Adipocyte (in vitro differentiated cells): ENCODE results near the gene ASRGL1.

Experiments used
- DNase-seq: peaks from one replicate; pipeline ENCODE4 v3.0.0-alpha.2; 2015; ENCODE audit warnings: low read depth
- H3K27me3 ChIP-seq: replicated peaks from 2 replicates; pipeline ENCODE4 v1.7.0; 2013; ENCODE audit warnings: mild to moderate bottlenecking, low read length, moderate library complexity; ENCODE audit not compliant: control insufficient read depth, insufficient read depth
- H3K36me3 ChIP-seq: 2 replicates; pipeline ENCODE4 v1.7.0; 2013; ENCODE audit warnings: low read length, mild to moderate bottlenecking, moderate library complexity; ENCODE audit not compliant: control insufficient read depth, insufficient read depth, severe bottlenecking
- H3K4me1 ChIP-seq: 2 replicates; pipeline ENCODE4 v1.7.0; 2013; ENCODE audit warnings: mild to moderate bottlenecking, low read length, moderate library complexity; ENCODE audit not compliant: control insufficient read depth, insufficient read depth
- H3K4me3 ChIP-seq: 2 replicates; pipeline ENCODE4 v1.7.0; 2013; ENCODE audit warnings: mild to moderate bottlenecking, low read length, moderate library complexity
- H3K9ac ChIP-seq: 2 replicates; pipeline ENCODE4 v1.7.0; 2013; ENCODE audit warnings: mild to moderate bottlenecking, low read length, moderate library complexity
- H3K9me3 ChIP-seq: 2 replicates; pipeline ENCODE4 v1.7.0; 2013; ENCODE audit warnings: mild to moderate bottlenecking, low read length, moderate library complexity; ENCODE audit not compliant: control insufficient read depth

Gene ASRGL1

DNA sequence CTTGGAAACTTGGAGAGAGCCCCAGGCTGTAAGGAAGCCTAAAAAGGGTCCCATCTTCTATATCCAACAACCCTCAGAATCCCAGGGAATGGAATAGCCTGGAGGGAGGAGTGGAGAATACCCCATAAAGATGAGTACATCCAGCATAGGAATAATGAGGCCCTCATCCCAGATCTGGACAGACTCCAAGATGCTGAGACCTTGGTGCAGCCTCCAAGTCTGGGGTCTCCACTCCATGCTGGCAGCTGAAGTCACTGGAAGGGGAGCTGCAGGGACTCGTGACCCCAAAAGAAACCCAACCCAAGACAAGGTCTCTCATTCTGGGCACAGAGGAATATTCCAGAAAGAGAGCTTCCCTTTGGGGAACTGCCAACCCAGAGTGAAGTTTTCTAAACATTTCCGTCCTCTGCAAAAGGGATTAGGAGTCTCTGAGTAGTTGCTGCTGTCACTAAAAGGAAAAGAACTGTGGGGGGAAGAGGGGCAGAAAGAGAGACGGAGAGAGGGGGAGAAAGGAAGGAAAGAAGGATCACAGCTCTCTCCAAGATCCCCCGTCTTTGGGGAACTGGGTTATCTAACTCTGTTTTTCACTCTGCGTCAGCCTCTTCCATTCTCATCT is 82.2 kb downstream of the ASRGL1 start:
- H3K36me3 ChIP-seq, result no peaks in the 10 kb centered on the region
- peaks cover 11% of the 10 kb centered on the region for H3K4me1 ChIP-seq
- H3K9me3 ChIP-seq, result no peaks in the 10 kb centered on the region
- H3K4me3 ChIP-seq, result peak overlapping the region; percentile 10
- peak; percentile 32 for DNase-seq
- no peaks in the 10 kb centered on the region for H3K27me3 ChIP-seq
- peak overlapping the region; percentile 17 for H3K9ac ChIP-seq

DNA sequence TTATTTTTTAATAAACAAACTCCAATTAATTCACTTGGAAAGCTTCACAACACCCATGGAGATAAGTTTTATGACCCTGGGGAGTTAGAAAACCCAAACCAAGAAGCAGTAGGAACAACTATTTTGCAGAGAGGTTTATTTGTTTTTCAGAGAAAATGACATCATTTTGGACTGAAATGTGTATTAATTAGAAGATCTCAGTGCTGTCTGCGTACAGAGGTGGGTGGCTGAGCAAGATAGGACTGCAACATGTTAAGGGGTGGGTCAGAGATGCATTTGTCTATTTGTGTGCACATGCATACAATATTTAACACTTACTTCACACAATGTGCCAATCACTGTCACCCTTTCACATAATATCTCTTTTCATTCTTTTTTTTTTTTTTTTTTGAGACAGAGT is 82.7 kb downstream of the ASRGL1 start:
- H3K27me3 ChIP-seq, result no peaks in the 10 kb centered on the region
- peaks cover 11% of the 10 kb centered on the region for H3K4me1 ChIP-seq
- no peak for DNase-seq
- H3K36me3 ChIP-seq, result no peaks in the 10 kb centered on the region
- H3K9ac ChIP-seq, result peak overlapping the region; percentile 17
- no peaks in the 10 kb centered on the region for H3K9me3 ChIP-seq
- peak overlapping the region; percentile 10 for H3K4me3 ChIP-seq

DNA sequence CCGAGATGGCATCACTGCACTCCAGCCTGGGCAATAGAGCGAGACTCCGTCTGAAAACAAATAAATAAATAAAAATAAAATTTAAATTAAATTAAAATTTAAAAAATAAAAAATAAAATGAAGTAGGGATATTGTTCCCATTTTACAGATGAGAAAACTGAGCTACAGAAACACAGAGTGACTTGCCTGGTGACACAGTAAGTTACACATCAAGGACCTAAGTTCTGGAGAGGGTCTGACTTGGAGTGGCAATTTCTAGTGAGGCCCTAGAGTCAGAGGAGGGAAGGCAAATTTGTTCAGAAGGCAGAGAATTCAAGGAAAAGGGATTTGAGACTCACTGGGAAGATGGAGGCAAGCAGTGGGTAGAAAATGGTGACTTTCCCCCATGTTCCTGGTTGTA is 83.6 kb downstream of the ASRGL1 start:
- no peaks in the 10 kb centered on the region for H3K36me3 ChIP-seq
- no peak overlapping the region for H3K9ac ChIP-seq
- no peak overlapping the region for H3K4me3 ChIP-seq
- peaks cover 11% of the 10 kb centered on the region for H3K4me1 ChIP-seq
- no peaks in the 10 kb centered on the region for H3K27me3 ChIP-seq
- no peak for DNase-seq
- H3K9me3 ChIP-seq, result no peaks in the 10 kb centered on the region

DNA sequence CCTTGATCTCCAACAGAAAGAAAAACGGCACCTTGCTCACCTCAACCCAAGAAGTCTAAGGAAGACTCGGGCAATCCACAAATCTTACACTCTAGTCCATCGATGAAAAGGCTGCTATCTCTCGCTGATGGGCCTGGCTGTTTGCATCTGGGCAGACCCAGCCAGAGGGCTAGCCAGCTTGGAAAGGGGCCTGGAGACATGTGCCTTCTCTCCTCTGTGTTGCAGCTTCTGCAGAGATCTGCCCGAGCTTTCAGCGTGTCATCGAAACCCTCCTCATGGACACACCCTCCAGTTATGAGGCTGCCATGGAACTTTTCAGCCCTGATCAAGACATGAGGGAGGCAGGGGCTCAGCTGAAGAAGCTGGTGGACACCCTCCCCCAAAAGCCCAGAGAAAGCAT is 84.7 kb downstream of the ASRGL1 start:
- DNase-seq, result no peak
- Histone ChIP-seq H3K36me3 (no peaks in the 10 kb centered on the region), H3K9me3 (no peaks in the 10 kb centered on the region), H3K4me3 (no peak overlapping the region), H3K4me1 (peaks cover 11% of the 10 kb centered on the region), H3K27me3 (no peaks in the 10 kb centered on the region), H3K9ac (no peak overlapping the region)

DNA sequence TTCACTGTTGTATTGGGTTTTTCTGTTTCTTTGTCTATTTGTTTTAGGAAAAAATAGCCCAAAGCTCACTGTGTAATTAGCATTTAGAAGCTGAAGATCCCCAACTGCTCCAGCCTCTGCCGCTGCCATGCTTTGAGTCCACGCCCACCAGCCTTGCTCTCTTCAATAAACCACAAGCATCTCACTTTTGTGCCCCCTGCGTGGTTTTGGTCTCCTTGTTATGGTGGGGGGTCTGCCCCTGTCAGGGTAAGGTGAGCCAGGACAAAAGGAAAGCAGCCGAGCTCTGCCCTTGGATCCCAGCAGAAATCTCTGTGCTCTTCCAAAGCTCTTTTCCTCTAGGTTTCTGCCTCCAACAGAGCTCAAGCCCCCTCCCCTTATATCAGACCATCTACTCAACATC is 85.8 kb downstream of the ASRGL1 start:
- H3K9me3 ChIP-seq, result no peaks in the 10 kb centered on the region
- no peaks in the 10 kb centered on the region for H3K27me3 ChIP-seq
- H3K4me1 ChIP-seq, result peaks cover 19% of the 10 kb centered on the region
- H3K9ac ChIP-seq, result no peak overlapping the region
- no peak for DNase-seq
- no peaks in the 10 kb centered on the region for H3K36me3 ChIP-seq
- H3K4me3 ChIP-seq, result no peak overlapping the region

DNA sequence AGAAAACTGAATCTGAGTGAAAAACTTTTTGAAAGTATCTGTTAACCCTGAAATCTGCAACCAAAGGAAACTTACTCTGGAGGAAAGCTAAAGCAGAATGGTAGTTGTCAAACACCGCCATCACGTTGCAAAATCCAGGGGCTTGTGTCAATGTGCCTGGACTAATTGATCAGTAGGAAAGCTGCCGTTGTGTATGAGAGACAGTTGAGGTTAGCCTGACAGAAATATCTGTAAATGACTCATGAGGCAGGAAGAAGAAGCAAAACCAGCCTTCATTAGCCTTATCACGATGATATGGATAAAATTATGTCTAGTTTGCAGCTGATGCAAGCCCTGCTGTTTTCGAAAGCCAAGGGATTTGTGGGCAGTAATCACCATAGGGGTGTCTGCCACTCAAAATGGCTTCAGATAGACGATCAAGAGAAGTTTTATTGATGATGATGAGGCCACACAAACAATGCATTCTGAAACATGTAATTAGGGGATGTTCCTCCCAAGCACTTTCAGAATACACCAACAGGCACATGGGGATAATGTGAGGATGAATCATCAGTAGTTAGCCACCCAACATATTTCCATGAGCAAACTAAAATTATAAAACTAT is 90.5 kb downstream of the ASRGL1 start:
- peaks cover 27% of the 10 kb centered on the region for H3K4me1 ChIP-seq
- H3K36me3 ChIP-seq, result no peaks in the 10 kb centered on the region
- no peaks in the 10 kb centered on the region for H3K9me3 ChIP-seq
- DNase-seq, result peak; percentile 33
- no peak overlapping the region for H3K9ac ChIP-seq
- no peak overlapping the region for H3K4me3 ChIP-seq
- no peaks in the 10 kb centered on the region for H3K27me3 ChIP-seq

DNA sequence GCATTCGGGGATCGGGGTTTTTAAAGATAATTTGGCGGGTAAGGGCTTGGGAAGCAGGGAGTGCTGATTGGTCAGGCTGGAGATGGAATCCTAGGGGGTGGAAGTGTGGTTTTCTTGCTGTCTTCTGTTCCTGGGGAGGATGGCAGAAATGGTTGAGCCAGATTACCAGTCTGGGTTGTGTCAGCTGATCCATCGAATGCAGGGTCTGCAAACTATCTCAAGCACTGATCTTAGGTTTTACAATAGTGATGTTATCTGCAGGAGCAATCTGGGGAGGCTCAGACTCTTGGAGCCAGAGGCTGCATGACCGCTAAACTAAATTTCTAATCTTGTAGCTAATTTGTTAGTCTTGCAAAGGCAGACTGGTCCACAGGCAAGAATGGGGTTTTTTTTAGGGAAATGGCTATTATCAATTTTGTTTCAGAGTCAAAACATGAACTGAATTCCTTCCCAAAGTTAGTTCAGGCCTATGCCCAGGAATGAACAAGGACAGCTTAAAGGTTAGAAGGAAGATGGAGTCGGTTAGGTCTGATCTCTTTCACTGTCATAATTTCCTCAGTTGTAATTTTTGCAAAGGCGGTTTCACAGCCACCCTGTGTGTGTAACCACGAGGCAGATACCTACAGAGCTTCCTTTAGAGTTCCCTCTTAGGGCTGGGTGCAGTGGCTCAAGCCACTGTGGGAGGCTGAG is 91.8 kb downstream of the ASRGL1 start:
- Histone ChIP-seq H3K4me3 (no peak overlapping the region), H3K4me1 (peaks cover 27% of the 10 kb centered on the region), H3K27me3 (no peaks in the 10 kb centered on the region), H3K36me3 (no peaks in the 10 kb centered on the region), H3K9ac (no peak overlapping the region), H3K9me3 (no peaks in the 10 kb centered on the region)
- no peak for DNase-seq

DNA sequence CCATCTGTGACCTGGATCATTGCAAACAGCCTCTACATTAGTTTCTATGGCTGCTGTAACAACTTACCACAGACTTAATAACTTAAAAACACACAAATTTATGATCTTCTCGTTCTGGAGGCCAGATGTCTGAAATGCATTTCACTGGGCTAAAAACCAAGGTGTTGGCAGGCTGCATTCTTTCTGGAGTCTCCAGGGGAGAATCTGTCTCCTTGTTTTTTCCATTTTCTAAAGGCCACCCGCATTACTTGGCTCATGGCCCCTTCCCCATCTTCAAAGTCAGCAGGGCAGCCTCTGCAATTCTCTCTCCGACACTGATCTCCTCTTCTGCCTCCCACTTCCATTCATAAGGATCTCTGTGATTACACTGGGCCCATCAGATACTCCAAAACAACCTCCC is 93.2 kb downstream of the ASRGL1 start:
- Histone ChIP-seq H3K4me3 (no peak overlapping the region), H3K9ac (no peak overlapping the region), H3K9me3 (no peaks in the 10 kb centered on the region), H3K4me1 (peaks cover 27% of the 10 kb centered on the region), H3K36me3 (no peaks in the 10 kb centered on the region), H3K27me3 (no peaks in the 10 kb centered on the region)
- no peak for DNase-seq

DNA sequence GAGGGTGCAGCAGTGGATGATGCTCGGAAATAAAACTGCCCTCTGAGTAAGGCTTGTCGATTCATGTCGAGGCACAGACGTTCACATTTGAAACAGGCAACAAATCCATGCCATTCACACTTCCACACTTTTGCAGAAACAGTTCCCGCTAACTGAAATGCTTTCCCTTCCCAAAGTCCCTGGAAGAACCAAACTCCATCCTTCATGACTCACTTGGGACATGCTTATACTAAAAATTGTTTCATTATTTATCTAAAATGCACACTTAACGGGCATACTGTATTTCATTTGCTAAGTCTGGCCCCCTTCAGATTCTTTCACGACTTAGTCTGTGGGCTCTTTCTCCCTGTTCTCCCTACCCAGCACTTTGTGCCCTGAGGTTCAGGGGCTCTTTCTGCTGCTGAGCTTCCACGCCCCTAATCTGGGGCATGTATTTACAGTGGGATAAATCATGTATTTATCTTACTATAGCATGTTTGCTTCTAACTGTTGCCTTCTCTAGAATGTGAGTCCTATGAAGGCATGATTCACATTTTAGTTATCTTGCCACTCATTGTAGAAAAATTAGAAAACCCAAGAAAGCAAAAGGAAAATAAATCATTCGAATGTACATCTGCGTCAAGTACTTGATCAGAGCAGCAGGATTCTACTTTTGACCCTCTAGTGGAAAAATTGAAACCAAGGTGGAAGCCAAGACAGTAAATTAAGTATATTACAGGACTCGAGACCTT is 94.1 kb downstream of the ASRGL1 start:
- DNase-seq, result peak; percentile 70
- H3K9ac ChIP-seq, result no peak overlapping the region
- H3K4me3 ChIP-seq, result peak overlapping the region; percentile 34
- H3K4me1 ChIP-seq, result peaks cover 27% of the 10 kb centered on the region
- no peaks in the 10 kb centered on the region for H3K9me3 ChIP-seq
- H3K36me3 ChIP-seq, result no peaks in the 10 kb centered on the region
- H3K27me3 ChIP-seq, result no peaks in the 10 kb centered on the region

DNA sequence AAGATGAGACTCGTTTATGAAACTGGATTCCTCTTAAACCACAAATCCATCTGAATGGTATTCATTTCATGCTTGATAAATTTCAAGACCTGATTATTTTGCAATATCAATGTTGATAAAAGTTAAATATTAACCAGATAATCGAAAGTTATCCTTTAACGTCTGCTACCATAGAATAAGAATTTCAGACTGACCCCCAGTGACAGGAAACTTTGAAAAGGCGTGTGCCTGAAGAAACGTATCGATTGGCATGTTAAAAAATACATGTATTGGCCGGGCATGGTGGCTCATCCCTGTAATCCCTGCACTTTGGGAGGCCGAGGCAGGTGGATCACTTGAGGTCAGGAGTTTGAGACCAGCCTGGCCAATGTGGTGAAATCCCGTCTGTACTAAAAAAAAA is 95.4 kb downstream of the ASRGL1 start:
- Histone ChIP-seq H3K36me3 (no peaks in the 10 kb centered on the region), H3K4me1 (peaks cover 23% of the 10 kb centered on the region), H3K9me3 (no peaks in the 10 kb centered on the region), H3K4me3 (no peak overlapping the region), H3K9ac (no peak overlapping the region), H3K27me3 (no peaks in the 10 kb centered on the region)
- DNase-seq, result no peak

DNA sequence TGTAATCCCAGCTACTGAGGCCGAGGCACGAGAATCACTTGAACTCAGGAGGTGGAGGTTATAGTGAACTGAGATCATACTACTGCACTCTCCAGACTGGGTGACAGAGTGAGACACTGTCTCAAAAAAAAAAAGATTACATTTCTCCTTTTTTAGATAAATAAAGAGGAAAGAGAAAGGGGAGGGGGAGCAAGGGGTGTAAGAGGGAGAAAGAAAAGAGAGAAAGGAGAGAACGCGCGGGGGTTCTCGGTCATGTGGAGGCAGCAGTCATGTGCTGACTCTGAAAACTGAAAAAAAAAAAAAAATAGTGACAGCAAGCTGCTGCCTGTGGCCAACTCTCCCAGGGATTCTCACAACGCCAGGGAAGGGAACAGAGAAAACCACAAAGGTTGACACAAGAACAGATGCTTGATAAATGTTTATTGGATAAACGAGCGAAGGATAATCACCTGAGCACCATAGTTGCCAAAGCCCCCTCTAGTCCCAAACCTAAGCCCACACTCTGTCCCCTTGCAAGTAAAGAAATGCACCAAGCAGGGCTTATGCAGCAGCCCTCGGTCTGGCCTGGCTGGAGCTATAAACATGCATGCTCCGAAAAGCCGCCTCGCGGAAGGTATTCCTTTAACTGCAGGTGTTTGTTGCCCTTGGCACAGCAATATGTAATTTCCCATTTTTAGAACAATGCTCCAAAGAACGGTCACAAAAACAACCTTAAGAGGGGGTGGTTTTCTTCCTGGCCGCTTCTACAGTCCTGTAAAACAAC is 96.1 kb downstream of the ASRGL1 start:
- no peak overlapping the region for H3K4me3 ChIP-seq
- DNase-seq, result no peak

More for the DNA sequence above, 96.1 kb downstream of the ASRGL1 start:
- no peaks in the 10 kb centered on the region for H3K27me3 ChIP-seq
- peaks cover 19% of the 10 kb centered on the region for H3K4me1 ChIP-seq
- H3K36me3 ChIP-seq, result no peaks in the 10 kb centered on the region
- no peaks in the 10 kb centered on the region for H3K9me3 ChIP-seq
- H3K9ac ChIP-seq, result no peak overlapping the region
